Type B pancreatic cell (in vitro differentiated cells): Measurements from ENCODE around the gene LSM14B. TPM values are rescaled to one million over a fixed set of nuclear protein-coding genes. Genes with fewer than 3 reads are reported as not detected.

Experiments used
- DNase-seq: peaks from one replicate; pipeline ENCODE4 v3.0.0; 2021; ENCODE audit warnings: mixed read lengths; ENCODE audit not compliant: unreplicated experiment; ENCODE audit errors: extremely low spot score
- H3K27ac Mint-ChIP-seq: 2 replicates; pipeline ENCODE4 v1.8.0; 2021; ENCODE audit warnings: mild to moderate bottlenecking, mixed read lengths
- H3K27me3 Mint-ChIP-seq: 2 replicates; pipeline ENCODE4 v1.8.0; 2021; ENCODE audit warnings: mixed read lengths
- H3K36me3 Mint-ChIP-seq: 2 replicates; pipeline ENCODE4 v1.8.0; 2021; ENCODE audit warnings: mixed read lengths
- H3K4me1 Mint-ChIP-seq: one replicate; pipeline ENCODE4 v1.8.0; 2021; ENCODE audit warnings: mixed read lengths; ENCODE audit not compliant: unreplicated experiment
- H3K4me3 Mint-ChIP-seq: 2 replicates; pipeline ENCODE4 v1.8.0; 2021; ENCODE audit warnings: mild to moderate bottlenecking, mixed read lengths
- H3K9me3 Mint-ChIP-seq: 2 replicates; pipeline ENCODE4 v1.8.0; 2021; ENCODE audit warnings: mixed read lengths
- total RNA-seq: library from RNA; stranded (reverse); gene quantifications from 2 replicates; pipeline ENCODE4 v1.2.1, GENCODE V29; 2021; ENCODE audit warnings: low replicate concordance
- TF ChIP-seq, protein P1 (sequence below): fragments of 200-600 bp; sonication (generic); conservative IDR thresholded peaks from 2 replicates; pipeline ENCODE4 v1.5.0; 2021; ENCODE audit warnings: antibody characterized with exemption, mild to moderate bottlenecking

The LSM14B gene
- total RNA-seq, 1 donor from 2014 or later = 66.3 TPM

GRCh38 chr20:62116558-62117361 lies 5.5 kb upstream of the LSM14B start:
- peaks cover 28% of the 10 kb centered on the region for H3K27me3 Mint-ChIP-seq
- H3K9me3 Mint-ChIP-seq = no peaks in the 10 kb centered on the region
- no peaks in the 10 kb centered on the region for H3K4me1 Mint-ChIP-seq
- TF ChIP-seq, protein P1, sequence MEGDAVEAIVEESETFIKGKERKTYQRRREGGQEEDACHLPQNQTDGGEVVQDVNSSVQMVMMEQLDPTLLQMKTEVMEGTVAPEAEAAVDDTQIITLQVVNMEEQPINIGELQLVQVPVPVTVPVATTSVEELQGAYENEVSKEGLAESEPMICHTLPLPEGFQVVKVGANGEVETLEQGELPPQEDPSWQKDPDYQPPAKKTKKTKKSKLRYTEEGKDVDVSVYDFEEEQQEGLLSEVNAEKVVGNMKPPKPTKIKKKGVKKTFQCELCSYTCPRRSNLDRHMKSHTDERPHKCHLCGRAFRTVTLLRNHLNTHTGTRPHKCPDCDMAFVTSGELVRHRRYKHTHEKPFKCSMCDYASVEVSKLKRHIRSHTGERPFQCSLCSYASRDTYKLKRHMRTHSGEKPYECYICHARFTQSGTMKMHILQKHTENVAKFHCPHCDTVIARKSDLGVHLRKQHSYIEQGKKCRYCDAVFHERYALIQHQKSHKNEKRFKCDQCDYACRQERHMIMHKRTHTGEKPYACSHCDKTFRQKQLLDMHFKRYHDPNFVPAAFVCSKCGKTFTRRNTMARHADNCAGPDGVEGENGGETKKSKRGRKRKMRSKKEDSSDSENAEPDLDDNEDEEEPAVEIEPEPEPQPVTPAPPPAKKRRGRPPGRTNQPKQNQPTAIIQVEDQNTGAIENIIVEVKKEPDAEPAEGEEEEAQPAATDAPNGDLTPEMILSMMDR = no peak
- H3K36me3 Mint-ChIP-seq = no peaks in the 10 kb centered on the region
- H3K27ac Mint-ChIP-seq = peak overlapping the region; percentile 50
- no peak overlapping the region for H3K4me3 Mint-ChIP-seq
- no peak for DNase-seq

- Mint-ChIP-seq H3K27ac (peak overlapping the region; percentile 50), H3K9me3 (no peaks in the 10 kb centered on the region), H3K36me3 (no peaks in the 10 kb centered on the region), H3K27me3 (peaks cover 28% of the 10 kb centered on the region), H3K4me1 (no peaks in the 10 kb centered on the region), H3K4me3 (no peak overlapping the region)
- no peak for DNase-seq
- TF ChIP-seq, protein P1 = no peak
Observed at GRCh38 chr20:62117362-62117646, 5.0 kb upstream of the LSM14B start.

- TF ChIP-seq, protein P1 = no peak
- H3K27ac Mint-ChIP-seq = peak overlapping the region; percentile 50
- no peaks in the 10 kb centered on the region for H3K36me3 Mint-ChIP-seq
- DNase-seq = no peak
- peaks cover 28% of the 10 kb centered on the region for H3K27me3 Mint-ChIP-seq
- no peak overlapping the region for H3K4me3 Mint-ChIP-seq
- H3K4me1 Mint-ChIP-seq = no peaks in the 10 kb centered on the region
- H3K9me3 Mint-ChIP-seq = no peaks in the 10 kb centered on the region
Observed at GRCh38 chr20:62117658-62118057, 4.6 kb upstream of the LSM14B start.

DNA sequence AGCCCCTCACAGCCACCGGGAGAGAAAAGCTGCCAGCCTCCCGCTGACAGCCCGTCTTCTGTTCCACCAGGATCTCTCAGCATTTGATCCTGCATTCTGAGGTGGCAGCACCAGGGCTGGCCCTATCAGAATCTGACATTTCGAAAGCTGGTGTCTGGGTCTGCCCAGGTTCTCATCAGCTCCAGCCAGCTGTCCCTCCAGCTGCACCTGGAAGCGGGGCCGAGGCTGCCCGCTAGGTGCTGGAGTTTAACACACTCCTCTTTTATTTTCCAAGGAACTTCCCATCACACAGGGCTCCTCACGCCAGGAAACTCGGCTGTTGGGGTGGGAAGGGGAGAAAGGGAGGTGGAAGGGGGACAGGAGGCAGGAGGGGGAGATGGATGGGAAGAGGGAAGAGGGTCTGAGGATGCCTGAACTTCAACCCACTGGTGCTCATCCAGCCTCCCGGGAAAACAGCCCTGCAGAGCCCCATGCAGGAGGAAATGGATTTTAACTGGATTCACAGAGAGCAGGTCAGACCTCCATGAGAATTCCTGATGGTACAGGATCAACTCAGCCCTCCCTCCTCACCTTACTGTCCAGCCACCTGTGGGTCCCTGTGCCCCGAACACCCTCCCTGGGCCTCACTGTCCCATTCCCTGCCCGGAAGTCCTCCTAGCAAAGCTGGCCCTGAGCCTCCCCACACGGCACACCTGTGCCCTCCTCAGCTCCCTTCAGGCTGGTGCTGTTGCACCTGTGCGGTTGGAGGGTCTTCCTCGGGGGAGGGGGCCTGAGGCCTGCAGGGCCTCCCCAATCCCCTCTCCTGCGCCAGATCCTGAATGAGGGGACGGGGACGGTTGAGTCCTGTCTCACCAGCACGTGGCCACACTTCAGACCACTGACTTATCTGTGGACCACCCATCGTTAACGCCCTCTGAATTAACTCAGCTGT lies 3.9 kb upstream of the LSM14B start:
- Mint-ChIP-seq H3K27ac (no peak overlapping the region), H3K9me3 (no peaks in the 10 kb centered on the region), H3K4me1 (peaks cover under 1% of the 10 kb centered on the region), H3K4me3 (no peak overlapping the region), H3K27me3 (peaks cover 24% of the 10 kb centered on the region), H3K36me3 (no peaks in the 10 kb centered on the region)
- TF ChIP-seq, protein P1 = no peak
- DNase-seq = no peak

- H3K36me3 Mint-ChIP-seq = peaks cover 1% of the 10 kb centered on the region
- peaks cover 8% of the 10 kb centered on the region for H3K4me1 Mint-ChIP-seq
- peaks cover 24% of the 10 kb centered on the region for H3K27me3 Mint-ChIP-seq
- peak overlapping the region; percentile 60 for H3K4me3 Mint-ChIP-seq
- no peaks in the 10 kb centered on the region for H3K9me3 Mint-ChIP-seq
- H3K27ac Mint-ChIP-seq = no peak overlapping the region
- no peak for DNase-seq
- TF ChIP-seq, protein P1 = no peak
Observed at GRCh38 chr20:62119115-62119514, 3.2 kb upstream of the LSM14B start.
